DND-41 (cell line): ENCODE data around the gene NOC3L.

Source experiments
- ATAC-seq: fragments of 200-7000 bp; cut with Tn5 transposase; 3 replicates; pipeline ENCODE4 v1.9.1; 2021; ENCODE audit warnings: low read depth; ENCODE audit not compliant: insufficient read depth
- DNase-seq: peaks from one replicate; pipeline ENCODE4 v3.0.0-alpha.2; 2020
- H2AFZ ChIP-seq: 2 replicates; pipeline ENCODE4 v1.6.0; 2012; ENCODE audit warnings: low read depth, low read length
- H3K27ac ChIP-seq: 2 replicates; pipeline ENCODE4 v1.5.1; 2012; ENCODE audit warnings: low read length, inconsistent platforms
- H3K27me3 ChIP-seq: fragments of 200-600 bp; sonication (generic); 2 replicates; pipeline ENCODE4 v1.6.0; 2012; ENCODE audit warnings: low read length, mild to moderate bottlenecking, inconsistent platforms; ENCODE audit not compliant: insufficient read depth, poor library complexity
- H3K36me3 ChIP-seq: 2 replicates; pipeline ENCODE4 v1.5.1; 2012; ENCODE audit warnings: low read length, inconsistent platforms; ENCODE audit not compliant: insufficient read depth
- H3K4me1 ChIP-seq: 2 replicates; pipeline ENCODE4 v1.5.1; 2012; ENCODE audit warnings: mild to moderate bottlenecking, low read length; ENCODE audit not compliant: insufficient read depth
- H3K4me2 ChIP-seq: 2 replicates; pipeline ENCODE4 v1.6.0; 2012; ENCODE audit warnings: mild to moderate bottlenecking, moderate library complexity, low read length, inconsistent platforms; ENCODE audit not compliant: insufficient read depth
- H3K4me3 ChIP-seq, 2 experiments: fragments of 200-600 bp in 1 of 2; shearing (Covaris generic) in 1 of 2; 2 replicates each; pipeline ENCODE4 v1.5.1; 2012 to 2016; ENCODE audit warnings: inconsistent platforms in 2 of 2, low read length in 2 of 2, mild to moderate bottlenecking in 2 of 2, low read depth in 1 of 2, moderate library complexity in 1 of 2
- H3K79me2 ChIP-seq: 2 replicates; pipeline ENCODE4 v1.6.0; 2012; ENCODE audit warnings: low read length, inconsistent platforms; ENCODE audit not compliant: insufficient read depth
- H3K9ac ChIP-seq: 2 replicates; pipeline ENCODE4 v1.6.0; 2012; ENCODE audit warnings: low read depth, mild to moderate bottlenecking, inconsistent platforms, low read length, moderate library complexity
- H3K9me3 ChIP-seq: 2 replicates; pipeline ENCODE4 v1.5.1; 2012; ENCODE audit warnings: low read length, moderate library complexity, mild to moderate bottlenecking, inconsistent platforms; ENCODE audit not compliant: insufficient read depth, severe bottlenecking
- H4K20me1 ChIP-seq: 2 replicates; pipeline ENCODE4 v1.6.0; 2012; ENCODE audit warnings: low read length; ENCODE audit not compliant: insufficient read depth
- CTCF ChIP-seq: IDR thresholded peaks from 2 replicates; pipeline ENCODE4 v1.5.1; 2012; ENCODE audit warnings: borderline replicate concordance, low read length, moderate library complexity, mild to moderate bottlenecking; ENCODE audit not compliant: poor library complexity, severe bottlenecking; ENCODE audit errors: extremely low read depth
- EZH2 ChIP-seq: IDR thresholded peaks from 3 replicates; pipeline ENCODE4 v1.6.1; 2012; ENCODE audit warnings: borderline replicate concordance, low read depth, mild to moderate bottlenecking, moderate library complexity, low read length, inconsistent platforms; ENCODE audit not compliant: severe bottlenecking

NOC3L gene

GRCh38 chr10:94294168-94294567, 68.6 kb downstream of the NOC3L start:
- Histone ChIP-seq H3K9me3 (no peaks in the 10 kb centered on the region), H3K9ac (no peak overlapping the region), H3K27me3 (peaks cover 27% of the 10 kb centered on the region), H3K27ac (no peak overlapping the region), H3K4me3 (no peak overlapping the region), H2AFZ (no peak overlapping the region), H4K20me1 (peaks cover 3% of the 10 kb centered on the region; the same call in 1 of the 2 replicates), H3K36me3 (no peaks in the 10 kb centered on the region), H3K4me1 (peaks cover 4% of the 10 kb centered on the region; the same call in 1 of the 2 replicates), H3K79me2 (no peaks in the 10 kb centered on the region), H3K4me2 (no peak overlapping the region)
- ATAC-seq = no peak
- no peak for DNase-seq
- no peak for TF ChIP-seq EZH2
- TF ChIP-seq CTCF = no peak

- H2AFZ ChIP-seq = no peak overlapping the region
- H3K4me2 ChIP-seq = no peak overlapping the region
- H4K20me1 ChIP-seq = peaks cover 1% of the 10 kb centered on the region; the same call in 1 of the 2 replicates
- H3K36me3 ChIP-seq = no peaks in the 10 kb centered on the region
- H3K79me2 ChIP-seq = no peaks in the 10 kb centered on the region
- no peak for DNase-seq
- H3K9me3 ChIP-seq = no peaks in the 10 kb centered on the region
- H3K9ac ChIP-seq = no peak overlapping the region
- H3K4me1 ChIP-seq = no peaks in the 10 kb centered on the region
- H3K4me3 ChIP-seq = no peak overlapping the region
- peaks cover 33% of the 10 kb centered on the region for H3K27me3 ChIP-seq
- no peak overlapping the region for H3K27ac ChIP-seq
- ATAC-seq = no peak
- TF ChIP-seq CTCF (no peak), EZH2 (no peak)
Measured at GRCh38 chr10:94293354-94293753, 69.4 kb downstream of the NOC3L start.

- no peaks in the 10 kb centered on the region for H3K79me2 ChIP-seq
- no peak overlapping the region for H3K4me2 ChIP-seq
- DNase-seq (no peak), ATAC-seq (no peak)
- no peaks in the 10 kb centered on the region for H3K36me3 ChIP-seq
- H3K4me3 ChIP-seq = no peak overlapping the region
- H3K9me3 ChIP-seq = no peaks in the 10 kb centered on the region
- H4K20me1 ChIP-seq = no peaks in the 10 kb centered on the region; the same call in 1 of the 2 replicates
- H3K4me1 ChIP-seq = no peaks in the 10 kb centered on the region
- peaks cover 36% of the 10 kb centered on the region for H3K27me3 ChIP-seq
- no peak overlapping the region for H3K27ac ChIP-seq
- H3K9ac ChIP-seq = no peak overlapping the region
- TF ChIP-seq CTCF = no peak
- no peak for TF ChIP-seq EZH2
- H2AFZ ChIP-seq = no peak overlapping the region
Measured at GRCh38 chr10:94292434-94293090, 70.2 kb downstream of the NOC3L start.
